Lower lobe of right lung (tissue), 2 donors: ENCODE results near the gene STAG1. TPM values are rescaled to one million over a fixed set of nuclear protein-coding genes. Genes with fewer than 3 reads are reported as not detected.
"Not testable (repeated sequence)": the region's sequence is repeated elsewhere in the genome, so short reads cannot be mapped to it uniquely, and the experiment has no call there.

Experiments used
- ATAC-seq, 2 donors: fragments of 200-7000 bp; cut with Tn5 transposase; one replicate each; pipeline ENCODE4 v1.9.1; 2020 to 2022; ENCODE audit warnings: mild to moderate bottlenecking in 2 of 2, moderate library complexity in 2 of 2
- DNase-seq: peaks from one replicate; pipeline ENCODE4 v3.0.0-alpha.2; 2020
- H3K27ac ChIP-seq: fragments of 200-600 bp; one replicate; pipeline ENCODE4 v1.8.0; 2022
- H3K27me3 ChIP-seq: fragments of 200-600 bp; one replicate; pipeline ENCODE4 v1.8.0; 2022; ENCODE audit warnings: low read depth
- H3K36me3 ChIP-seq: fragments of 200-600 bp; one replicate; pipeline ENCODE4 v1.8.0; 2022; ENCODE audit warnings: mild to moderate bottlenecking
- H3K4me1 ChIP-seq: fragments of 200-600 bp; one replicate; pipeline ENCODE4 v1.8.0; 2022
- H3K4me3 ChIP-seq: fragments of 200-600 bp; one replicate; pipeline ENCODE4 v1.8.0; 2022; ENCODE audit warnings: mild to moderate bottlenecking
- H3K9me3 ChIP-seq: fragments of 200-600 bp; one replicate; pipeline ENCODE4 v1.8.0; 2022
- CTCF ChIP-seq: fragments of 200-600 bp; IDR thresholded peaks from one replicate; pipeline ENCODE4 v1.8.0; 2022; ENCODE audit warnings: antibody characterized with exemption, mild to moderate bottlenecking
- intact Hi-C: fragments of 100-400 bp; cut with DNase I; formaldehyde crosslinking; loops from one replicate; pipeline ENCODE4 v1.11.0; 2022
- total RNA-seq: library from RNA; stranded (reverse); fragmentation: NEBNext Ultra II Directional; extraction: Animal tissue kit (Norgen Biotek cat#: 25700); gene quantifications from one replicate; pipeline ENCODE4 v1.2.1, GENCODE V29; 2021
- donor health status: DM: no; HTN: yes; CAD: no; lungs with severe emphysema.

Gene STAG1
- total RNA-seq, 1 donor from 2014 or later = 41.3 TPM

DNA sequence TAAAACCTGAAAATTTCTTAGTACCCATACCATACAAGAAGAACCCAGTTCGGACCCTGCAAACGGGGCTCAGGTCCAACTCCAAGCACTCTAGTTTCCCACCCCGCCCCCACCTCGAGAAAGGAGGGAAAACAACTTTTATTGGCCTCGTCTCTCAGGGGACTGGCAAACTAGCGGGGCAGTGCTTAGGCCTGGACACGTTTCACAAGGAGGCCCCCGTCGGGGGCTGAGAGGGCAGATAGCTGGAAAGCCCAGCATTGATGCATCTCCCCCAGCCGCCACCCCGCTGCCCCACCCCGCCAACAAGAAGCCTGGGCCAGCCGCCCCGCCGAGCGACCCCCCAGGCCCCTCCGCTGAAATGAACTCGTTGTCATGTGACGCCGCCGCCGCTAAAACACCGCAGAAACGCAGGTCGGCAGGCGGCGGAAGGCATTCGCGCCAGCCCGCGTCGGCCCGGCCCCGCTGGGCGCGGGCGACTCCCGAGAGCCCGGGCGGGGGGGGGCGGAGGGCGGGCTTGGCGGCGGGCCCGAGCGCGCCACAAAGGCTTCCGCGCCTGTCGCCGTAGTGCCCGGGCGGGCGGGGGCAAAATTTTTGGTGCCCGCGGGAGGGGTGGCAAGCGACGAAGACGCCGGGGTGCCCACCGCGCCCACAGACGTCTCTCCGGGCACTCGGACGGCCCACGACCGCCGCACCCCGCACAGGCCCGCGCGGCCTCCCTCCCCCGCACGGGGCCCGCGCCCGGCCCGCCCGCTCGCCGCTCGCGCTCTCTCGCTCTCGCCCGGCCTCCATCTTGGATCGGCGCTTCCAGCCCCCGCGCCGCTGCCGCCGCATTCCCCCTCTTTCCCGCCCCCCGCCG, 634 bp downstream of the STAG1 start:
- H3K27ac ChIP-seq = peak overlapping the region; percentile 96
- peak; percentile 82 for DNase-seq
- peak; percentile 63 to 68 for ATAC-seq
- no peaks in the 10 kb centered on the region for H3K36me3 ChIP-seq
- H3K9me3 ChIP-seq = no peaks in the 10 kb centered on the region
- no peaks in the 10 kb centered on the region for H3K27me3 ChIP-seq
- peak overlapping the region; percentile 71 for H3K4me3 ChIP-seq
- no peak for TF ChIP-seq CTCF
- intact Hi-C loops = no loop called here
- peaks cover 38% of the 10 kb centered on the region for H3K4me1 ChIP-seq

DNA sequence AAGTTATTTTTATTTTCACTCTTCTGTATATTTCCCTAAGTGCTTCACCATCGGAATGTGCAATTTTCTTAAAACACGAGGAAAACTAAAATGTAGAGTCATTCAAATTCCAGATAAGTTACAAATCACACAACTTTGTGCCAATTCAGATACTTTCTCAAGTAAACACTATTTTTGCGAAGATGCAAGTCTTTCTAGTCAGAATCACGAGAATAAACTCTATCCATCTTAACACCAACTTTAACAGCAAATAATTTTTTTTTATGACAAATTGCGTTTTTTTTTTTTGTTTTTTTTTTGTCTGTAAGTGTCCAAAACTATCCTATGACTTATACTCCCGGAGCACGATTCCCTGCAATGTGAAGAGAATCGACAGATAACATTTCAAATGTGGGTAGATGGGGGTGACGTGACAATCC, 1.3 kb downstream of the STAG1 start:
- H3K27ac ChIP-seq = peak overlapping the region; percentile 96
- H3K4me3 ChIP-seq = peak overlapping the region; percentile 71
- no peak for TF ChIP-seq CTCF
- peaks cover 43% of the 10 kb centered on the region for H3K4me1 ChIP-seq
- H3K36me3 ChIP-seq = no peaks in the 10 kb centered on the region
- DNase-seq = no peak
- ATAC-seq = no peak
- intact Hi-C loops = no loop called here
- no peaks in the 10 kb centered on the region for H3K27me3 ChIP-seq
- no peaks in the 10 kb centered on the region for H3K9me3 ChIP-seq

- H3K9me3 ChIP-seq = no peaks in the 10 kb centered on the region
- H3K4me3 ChIP-seq = peak overlapping the region; percentile 71
- no peak for DNase-seq
- TF ChIP-seq CTCF = no peak
- no peak for ATAC-seq
- intact Hi-C loops = no loop called here
- peaks cover 48% of the 10 kb centered on the region for H3K4me1 ChIP-seq
- H3K36me3 ChIP-seq = no peaks in the 10 kb centered on the region
- H3K27me3 ChIP-seq = no peaks in the 10 kb centered on the region
- H3K27ac ChIP-seq = peak overlapping the region; percentile 96
These were observed 1.8 kb downstream of the STAG1 start for GRCh38 chr3:136750209-136750896.

- Histone ChIP-seq H3K4me3 (peak overlapping the region; percentile 71), H3K27ac (peak overlapping the region; percentile 96), H3K4me1 (peaks cover 49% of the 10 kb centered on the region)
- intact Hi-C loops, H3K9me3 ChIP-seq, ATAC-seq, DNase-seq, H3K27me3 ChIP-seq, H3K36me3 ChIP-seq: not testable (repeated sequence)
These were observed 2.6 kb downstream of the STAG1 start for GRCh38 chr3:136749602-136750001.

DNA sequence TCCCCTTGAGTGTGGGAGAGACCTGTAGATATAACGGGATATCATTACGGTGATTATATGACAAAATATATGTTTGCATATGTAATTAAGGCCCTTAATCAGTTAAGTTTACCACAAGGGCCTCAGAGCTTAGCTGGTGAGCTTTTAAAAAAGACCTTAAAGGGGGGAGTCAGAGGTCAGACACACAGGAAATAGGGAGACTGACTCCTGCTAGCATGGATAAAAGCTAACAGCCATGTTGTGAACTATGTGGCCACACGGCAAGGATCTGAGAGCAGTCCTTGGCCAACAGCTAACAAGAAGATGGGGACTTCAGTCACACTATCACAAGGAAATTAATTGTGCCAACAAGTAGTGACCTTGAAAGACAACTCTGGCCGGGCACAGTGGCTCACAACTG, 3.1 kb downstream of the STAG1 start:
- Histone ChIP-seq H3K4me1 (peaks cover 48% of the 10 kb centered on the region), H3K27me3 (no peaks in the 10 kb centered on the region), H3K36me3 (no peaks in the 10 kb centered on the region), H3K9me3 (no peaks in the 10 kb centered on the region), H3K4me3 (no peak overlapping the region), H3K27ac (peak overlapping the region; percentile 38)
- DNase-seq = no peak
- no peak for ATAC-seq
- TF ChIP-seq CTCF = no peak
- intact Hi-C loops = no loop called here

GRCh38 chr3:136745916-136746315, 6.3 kb downstream of the STAG1 start:
- H3K4me3 ChIP-seq = no peak overlapping the region
- peaks cover 37% of the 10 kb centered on the region for H3K4me1 ChIP-seq
- DNase-seq = no peak
- no peaks in the 10 kb centered on the region for H3K27me3 ChIP-seq
- TF ChIP-seq CTCF = no peak
- no peak for ATAC-seq
- H3K9me3 ChIP-seq = no peaks in the 10 kb centered on the region
- intact Hi-C loops = no loop called here
- H3K27ac ChIP-seq = no peak overlapping the region
- H3K36me3 ChIP-seq = no peaks in the 10 kb centered on the region
